Subcutaneous abdominal adipose tissue (tissue), 5 donors: ENCODE data around the gene PPP1R3C.

Experiments used
- H3K27ac ChIP-seq: one replicate; pipeline ENCODE4 v1.7.0; 2013; ENCODE audit warnings: low read depth, mild to moderate bottlenecking, inconsistent platforms, low read length, moderate library complexity
- H3K27me3 ChIP-seq, 5 donors: one replicate each; pipeline ENCODE4 v1.7.0; 2013; ENCODE audit warnings: low read length in 5 of 5, inconsistent platforms in 1 of 5; ENCODE audit not compliant: control insufficient read depth in 5 of 5, insufficient read depth in 4 of 5
- H3K36me3 ChIP-seq, 5 donors: one replicate each; pipeline ENCODE4 v1.7.0; 2013; ENCODE audit warnings: low read length in 5 of 5; ENCODE audit not compliant: control insufficient read depth in 5 of 5, insufficient read depth in 5 of 5
- H3K4me1 ChIP-seq, 5 donors: one replicate each; pipeline ENCODE4 v1.7.0; 2013; ENCODE audit warnings: low read length in 5 of 5, mild to moderate bottlenecking in 3 of 5, moderate library complexity in 1 of 5; ENCODE audit not compliant: control insufficient read depth in 5 of 5, insufficient read depth in 5 of 5
- H3K4me3 ChIP-seq, 5 donors: one replicate each; pipeline ENCODE4 v1.7.0; 2013; ENCODE audit warnings: low read length in 5 of 5, low read depth in 1 of 5
- H3K9ac ChIP-seq, 5 donors: one replicate each; pipeline ENCODE4 v1.7.0; 2013; ENCODE audit warnings: low read length in 5 of 5, mild to moderate bottlenecking in 4 of 5, moderate library complexity in 3 of 5
- H3K9me3 ChIP-seq, 5 donors: one replicate each; pipeline ENCODE4 v1.7.0; 2013; ENCODE audit warnings: low read length in 5 of 5; ENCODE audit not compliant: control insufficient read depth in 5 of 5
- donor health status: healthy.
- donor health status: healthy.
- donor health status: healthy.
- donor health status: healthy.
- donor health status: healthy.

Gene PPP1R3C

DNA sequence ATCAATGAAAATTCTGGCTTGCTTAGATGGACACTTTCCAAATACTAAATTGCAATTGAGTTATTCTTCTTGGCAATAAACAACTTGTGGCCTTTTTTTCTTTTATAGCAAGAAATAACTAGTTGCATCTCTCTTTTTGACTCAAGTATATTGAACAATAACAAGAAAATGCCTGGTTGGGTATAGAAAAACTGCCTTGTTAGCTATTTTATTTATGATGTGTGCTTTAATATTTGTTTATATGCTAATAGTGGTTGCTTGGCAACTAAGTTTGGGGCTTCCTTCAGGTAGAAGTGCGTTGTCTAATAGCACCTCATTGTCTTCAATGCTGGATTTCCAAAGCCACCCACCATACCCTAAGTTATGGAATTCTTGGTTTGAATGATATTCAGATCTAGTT lies 30.1 kb upstream of the PPP1R3C start:
- H3K9me3 ChIP-seq: no peaks in the 10 kb centered on the region
- H3K27me3 ChIP-seq: no peaks in the 10 kb centered on the region
- no peak overlapping the region for H3K27ac ChIP-seq
- H3K4me1 ChIP-seq: no peaks in the 10 kb centered on the region
- H3K4me3 ChIP-seq: no peak overlapping the region
- H3K9ac ChIP-seq: no peak overlapping the region
- no peaks in the 10 kb centered on the region for H3K36me3 ChIP-seq

DNA sequence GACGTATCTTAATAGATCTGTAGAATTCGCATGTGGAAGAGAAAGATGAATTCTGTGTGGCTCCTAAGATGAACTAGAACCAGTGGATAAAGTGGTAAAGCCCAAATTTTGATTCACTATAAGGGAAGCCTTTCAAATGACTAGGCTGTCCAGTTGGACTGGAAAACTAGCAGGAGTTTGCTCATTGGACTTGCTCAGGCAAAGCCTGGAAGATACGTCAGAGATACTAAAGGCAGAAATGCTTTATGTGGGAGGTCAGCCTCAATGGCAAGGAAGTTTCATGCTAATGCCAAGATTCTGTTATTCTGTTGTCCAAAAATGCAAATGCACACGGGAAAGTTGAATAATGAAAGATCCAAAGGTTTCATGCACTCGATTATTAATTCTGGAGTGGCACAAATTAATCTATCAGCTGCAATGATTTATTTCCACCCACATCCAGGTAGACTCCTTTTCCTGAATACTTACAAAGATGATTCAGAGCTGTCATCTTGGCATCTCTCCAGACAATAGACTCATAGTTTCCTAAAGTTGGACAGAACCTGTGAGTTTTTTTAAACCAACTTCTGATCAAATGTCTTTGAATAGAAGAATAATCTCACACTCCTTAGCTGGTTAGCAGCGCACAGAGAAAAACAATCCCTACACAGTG lies 20.5 kb upstream of the PPP1R3C start:
- Histone ChIP-seq H3K27ac (no peak overlapping the region), H3K4me1 (no peaks in the 10 kb centered on the region)

DNA sequence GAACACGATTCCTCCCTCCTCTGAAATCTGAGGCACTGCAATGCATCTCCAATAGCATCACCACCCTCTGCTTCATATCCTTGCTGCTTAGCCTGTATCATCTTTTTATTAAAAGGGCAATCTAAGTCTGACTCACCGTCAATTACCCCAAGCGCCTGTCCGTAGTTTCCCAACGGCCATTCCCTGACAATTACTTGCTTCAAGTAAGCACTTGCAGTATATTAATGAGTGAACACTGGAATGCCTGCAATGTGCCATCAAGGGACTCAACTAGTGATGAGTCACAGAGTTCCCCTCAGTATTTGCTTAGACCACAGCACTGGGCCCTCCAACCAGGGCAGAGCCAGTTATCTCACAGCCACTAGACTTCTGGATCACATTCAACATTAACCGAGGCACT lies 19.5 kb upstream of the PPP1R3C start:
- Histone ChIP-seq H3K36me3 (no peaks in the 10 kb centered on the region), H3K9me3 (no peaks in the 10 kb centered on the region), H3K9ac (no peak overlapping the region), H3K27me3 (no peaks in the 10 kb centered on the region), H3K4me3 (no peak overlapping the region), H3K4me1 (no peaks in the 10 kb centered on the region), H3K27ac (no peak overlapping the region)

More for the DNA sequence above, 20.5 kb upstream of the PPP1R3C start:
- H3K36me3 ChIP-seq: no peaks in the 10 kb centered on the region
- no peak overlapping the region for H3K4me3 ChIP-seq
- H3K9ac ChIP-seq: no peak overlapping the region
- H3K27me3 ChIP-seq: no peaks in the 10 kb centered on the region
- H3K9me3 ChIP-seq: no peaks in the 10 kb centered on the region

DNA sequence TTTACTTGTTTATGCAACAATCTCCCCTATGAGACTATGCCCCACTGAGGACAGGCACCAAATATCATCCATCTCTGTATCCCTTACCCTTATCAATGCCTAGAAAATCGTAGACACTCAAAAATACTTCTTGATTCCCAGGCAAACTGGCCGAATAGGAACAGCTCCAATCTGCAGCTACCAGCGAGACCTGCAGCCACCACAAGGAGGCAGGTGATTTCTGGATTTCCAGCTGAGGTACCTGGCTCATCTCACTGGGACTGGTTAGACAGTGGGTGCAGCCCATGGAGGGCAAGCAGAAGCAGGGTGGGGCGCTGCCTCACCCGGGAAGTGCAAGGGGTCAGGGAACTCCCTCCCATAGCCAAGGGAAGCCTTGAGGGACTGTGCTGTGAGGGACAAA lies 10.8 kb upstream of the PPP1R3C start:
- no peak overlapping the region for H3K4me3 ChIP-seq
- no peaks in the 10 kb centered on the region for H3K4me1 ChIP-seq
- no peaks in the 10 kb centered on the region for H3K36me3 ChIP-seq
- H3K9ac ChIP-seq: no peak overlapping the region
- H3K27ac ChIP-seq: no peak overlapping the region
- H3K9me3 ChIP-seq: no peaks in the 10 kb centered on the region
- peaks cover 0 to 4% (median 0%) of the 10 kb centered on the region in 5 donors for H3K27me3 ChIP-seq

DNA sequence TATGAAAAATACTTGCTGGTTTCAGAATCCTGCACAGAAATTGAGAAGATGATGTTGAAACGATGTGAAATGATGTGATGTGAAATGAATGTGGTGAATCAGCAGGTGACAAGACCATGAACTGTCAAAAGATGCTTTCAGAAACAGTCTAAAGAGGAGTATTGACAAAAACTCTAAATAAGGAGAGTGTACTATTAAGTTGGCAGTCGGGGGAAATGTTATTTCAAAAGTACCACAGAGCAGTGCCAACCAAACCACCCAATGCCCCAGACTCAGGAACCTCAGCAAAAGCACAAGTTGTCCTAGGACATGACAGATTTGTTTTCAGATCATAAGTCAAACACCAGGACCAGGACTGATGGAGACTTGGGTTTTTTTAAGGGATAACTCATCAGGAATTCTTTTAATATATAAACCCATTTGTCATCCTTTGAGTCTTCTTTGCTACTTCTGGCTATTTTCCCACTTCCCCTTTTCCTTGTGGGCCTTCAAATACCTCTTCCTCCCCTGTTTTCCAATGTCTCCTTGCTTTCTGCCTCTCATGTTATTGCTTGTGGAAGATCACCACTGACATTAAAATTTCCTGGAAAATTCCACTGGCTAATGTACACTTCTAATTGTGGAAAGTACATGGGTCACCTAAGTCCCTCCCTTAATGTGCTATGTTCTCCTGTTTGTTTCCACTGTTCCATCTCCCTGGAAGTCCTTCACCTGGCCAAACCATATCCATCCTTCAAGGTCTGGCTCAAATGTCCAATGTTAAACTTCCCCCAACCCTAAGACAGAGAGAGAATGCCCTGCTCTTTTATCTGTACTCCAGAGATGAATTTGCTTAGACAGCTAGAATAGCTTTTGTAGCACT lies 10.2 kb upstream of the PPP1R3C start:
- H3K27ac ChIP-seq: no peak overlapping the region
- no peaks in the 10 kb centered on the region for H3K36me3 ChIP-seq
- no peaks in the 10 kb centered on the region for H3K9me3 ChIP-seq
- no peaks in the 10 kb centered on the region for H3K4me1 ChIP-seq
- H3K4me3 ChIP-seq: no peak overlapping the region
- H3K27me3 ChIP-seq: peaks cover 0 to 4% (median 0%) of the 10 kb centered on the region in 5 donors
- no peak overlapping the region for H3K9ac ChIP-seq

DNA sequence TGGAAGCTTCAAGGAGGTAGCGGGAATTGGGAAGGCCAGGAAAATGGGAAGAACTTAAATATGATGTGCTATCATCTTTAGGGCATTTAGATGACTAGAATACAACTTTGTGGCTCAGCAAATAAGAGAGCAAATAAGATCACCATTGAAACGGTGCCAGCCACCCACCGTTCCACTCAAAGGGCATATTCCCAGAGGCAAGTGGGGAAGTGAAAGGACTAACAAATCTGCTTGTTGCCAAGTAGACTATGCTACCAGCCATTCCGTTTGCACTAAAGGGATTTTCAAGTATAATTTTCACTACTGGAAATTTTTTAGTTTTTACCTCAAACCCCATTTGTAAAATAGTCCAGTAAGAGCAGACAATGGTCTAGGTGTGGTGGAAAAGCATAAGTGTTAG lies 4.0 kb upstream of the PPP1R3C start:
- H3K36me3 ChIP-seq: no peaks in the 10 kb centered on the region
- peaks cover 5 to 28% (median 14%) of the 10 kb centered on the region in 5 donors for H3K4me1 ChIP-seq
- H3K27me3 ChIP-seq: no peaks in the 10 kb centered on the region
- no peak overlapping the region for H3K27ac ChIP-seq
- no peaks in the 10 kb centered on the region for H3K9me3 ChIP-seq
- no peak overlapping the region for H3K4me3 ChIP-seq
- no peak overlapping the region for H3K9ac ChIP-seq

DNA sequence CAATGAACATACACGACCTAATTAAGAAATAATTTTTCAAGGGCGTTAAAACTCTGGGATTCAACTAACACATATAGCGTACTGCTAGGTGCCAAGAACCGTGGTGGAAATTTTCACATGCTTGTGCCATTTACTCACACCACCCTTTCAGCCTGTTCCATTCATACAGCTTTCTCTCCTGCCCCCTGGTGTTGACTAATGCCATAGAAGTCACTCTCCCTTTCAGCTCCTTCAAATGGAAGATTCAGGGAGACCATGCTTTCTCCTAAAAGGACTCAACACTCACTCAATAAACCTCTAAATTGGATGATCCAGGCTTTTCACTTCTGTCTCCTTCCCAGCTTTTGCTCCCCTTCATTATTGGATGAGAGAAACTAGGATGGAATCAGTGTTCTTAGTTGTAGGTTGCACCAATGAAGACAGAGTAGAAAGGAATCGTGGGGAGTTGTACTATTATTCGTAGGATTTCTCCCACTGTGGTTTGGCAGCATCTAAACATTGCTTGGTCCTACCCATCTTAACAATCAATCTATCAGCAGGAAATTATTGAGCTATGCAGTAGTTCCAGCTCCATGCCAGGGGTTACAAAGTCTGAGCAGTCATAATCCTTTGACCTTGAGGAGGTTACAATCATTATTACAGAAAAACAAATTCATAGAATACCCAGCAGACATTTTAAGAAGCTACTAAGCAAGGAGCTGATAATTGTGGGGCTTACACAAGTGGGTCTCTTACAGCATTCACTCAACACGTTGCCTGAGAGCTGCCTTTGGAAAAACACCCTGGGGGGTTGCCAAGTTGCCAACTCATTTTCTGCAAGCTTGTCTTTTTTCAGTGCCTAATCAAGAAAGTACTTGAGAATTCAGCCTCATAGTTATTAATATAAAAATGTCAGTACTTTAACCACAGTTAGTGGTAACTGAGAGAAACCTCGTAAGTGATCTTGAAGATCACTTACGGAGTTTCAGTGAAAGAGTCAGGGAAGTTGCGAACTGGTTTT lies 2.8 kb upstream of the PPP1R3C start:
- H3K9me3 ChIP-seq: no peaks in the 10 kb centered on the region
- H3K9ac ChIP-seq: no peak overlapping the region
- H3K4me1 ChIP-seq: peaks cover 5 to 33% (median 21%) of the 10 kb centered on the region in 5 donors
- peaks cover 0 to under 1% (median 0%) of the 10 kb centered on the region in 5 donors for H3K36me3 ChIP-seq
- H3K27ac ChIP-seq: no peak overlapping the region
- H3K4me3 ChIP-seq: no peak overlapping the region
- no peaks in the 10 kb centered on the region for H3K27me3 ChIP-seq

DNA sequence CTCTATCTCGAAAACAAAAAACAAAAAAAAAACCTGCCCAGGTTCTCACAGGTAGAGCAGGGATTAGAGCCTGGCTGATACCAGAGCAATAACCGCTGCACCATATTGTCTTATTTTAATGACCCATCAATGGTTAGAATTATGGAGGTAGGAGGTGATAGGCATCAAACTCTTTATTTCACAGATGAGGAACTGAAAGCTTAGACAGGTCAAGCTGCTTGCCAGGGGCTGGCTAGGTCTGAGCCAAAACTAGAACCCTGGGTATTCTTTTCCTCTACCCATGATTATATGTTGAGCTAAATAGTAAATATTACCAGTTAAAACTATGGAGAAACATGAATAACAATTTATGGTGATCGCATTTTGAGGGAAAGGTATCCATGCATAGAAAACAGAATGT lies 2.0 kb upstream of the PPP1R3C start:
- no peaks in the 10 kb centered on the region for H3K9me3 ChIP-seq
- no peak overlapping the region for H3K27ac ChIP-seq
- no peaks in the 10 kb centered on the region for H3K27me3 ChIP-seq
- H3K4me1 ChIP-seq: peaks cover 5 to 36% (median 22%) of the 10 kb centered on the region in 5 donors
- H3K4me3 ChIP-seq: no peak overlapping the region
- peaks cover 0 to 7% (median 4%) of the 10 kb centered on the region in 5 donors for H3K36me3 ChIP-seq
- H3K9ac ChIP-seq: no peak overlapping the region

DNA sequence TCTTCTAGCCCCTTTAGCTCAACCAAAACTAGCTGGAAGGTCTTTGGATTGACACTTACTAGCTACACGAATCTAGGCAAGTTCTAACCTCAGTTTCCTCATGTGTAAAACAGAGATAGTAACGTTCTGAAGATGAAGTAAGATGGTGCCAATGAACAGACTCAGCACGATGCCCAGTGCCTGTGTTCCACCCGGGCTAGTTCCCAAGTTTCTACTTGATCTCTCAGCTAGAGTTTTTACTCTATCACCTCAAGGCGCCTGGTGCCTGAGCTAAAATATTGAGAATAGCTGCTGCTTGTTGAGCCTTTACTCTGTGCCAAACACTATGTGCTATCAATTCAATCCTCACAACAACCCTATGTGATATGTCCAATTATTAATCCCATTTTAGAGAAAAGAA lies 1.4 kb upstream of the PPP1R3C start:
- Histone ChIP-seq H3K4me1 (peaks cover 5 to 42% (median 23%) of the 10 kb centered on the region in 5 donors), H3K9ac (no peak overlapping the region), H3K27me3 (no peaks in the 10 kb centered on the region), H3K4me3 (no peak overlapping the region), H3K9me3 (no peaks in the 10 kb centered on the region), H3K36me3 (peaks cover 0 to 7% (median 4%) of the 10 kb centered on the region in 5 donors), H3K27ac (no peak overlapping the region)
